ENCODE measurements around the gene MMD2. TPM values are rescaled to one million over a fixed set of nuclear protein-coding genes. Genes with fewer than 3 reads are reported as not detected.

Gene MMD2
- total RNA-seq, 1 experiment from 2014 or later, result not detected

GRCh38 chr7:4878336-4879335 is 80.4 kb downstream of the MMD2 start:
- ChIA-PET POLR2A (no interaction called here), CTCF (interaction anchor here (0.6 kb wide), 1 partner anchor 265 kb away, joined by 4 read pairs; no protein-coding TSS in a partner anchor)
- Mint-ChIP-seq H3K27me3 (ENCODE audit: low read depth) (peaks cover 12% of the 10 kb centered on the region; the same call in 1 of the 2 replicates), H3K4me3 (no peak overlapping the region), H3K36me3 (peaks cover 7% of the 10 kb centered on the region; the same call in 1 of the 2 replicates), H3K4me1 (peaks cover 9% of the 10 kb centered on the region), H3K9me3 (no peaks in the 10 kb centered on the region), H3K27ac (no peak overlapping the region)
- ATAC-seq (no peak), DNase-seq (ENCODE audit: low spot score) (no peak)
- TF ChIP-seq, protein P1, sequence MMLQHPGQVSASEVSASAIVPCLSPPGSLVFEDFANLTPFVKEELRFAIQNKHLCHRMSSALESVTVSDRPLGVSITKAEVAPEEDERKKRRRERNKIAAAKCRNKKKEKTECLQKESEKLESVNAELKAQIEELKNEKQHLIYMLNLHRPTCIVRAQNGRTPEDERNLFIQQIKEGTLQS (CRISPR knock-in tag; conservative IDR thresholded peaks at IDR 0.05), result no peak
- TF ChIP-seq CBFB (CRISPR knock-in tag; IDR thresholded peaks at IDR 0.05; ENCODE audit: low read depth) (no peak), SOX15 (CRISPR knock-in tag; IDR thresholded peaks at IDR 0.05) (no peak), GABPB1 (CRISPR knock-in tag; IDR thresholded peaks at IDR 0.05) (no peak), FOXP1 (CRISPR knock-in tag; IDR thresholded peaks at IDR 0.05; ENCODE audit: borderline replicate concordance) (no peak), ETV6 (CRISPR knock-in tag; IDR thresholded peaks at IDR 0.05) (no peak), ZNF317 (CRISPR knock-in tag; IDR thresholded peaks at IDR 0.05; ENCODE audit: borderline replicate concordance, low read depth) (no peak), ZNF396 (CRISPR knock-in tag; IDR thresholded peaks at IDR 0.05; ENCODE audit: borderline replicate concordance) (no peak), ZNF416 (CRISPR knock-in tag; IDR thresholded peaks at IDR 0.05) (no peak), RORB (CRISPR knock-in tag; IDR thresholded peaks at IDR 0.05) (no peak)
- TF ChIP-seq, protein P2, sequence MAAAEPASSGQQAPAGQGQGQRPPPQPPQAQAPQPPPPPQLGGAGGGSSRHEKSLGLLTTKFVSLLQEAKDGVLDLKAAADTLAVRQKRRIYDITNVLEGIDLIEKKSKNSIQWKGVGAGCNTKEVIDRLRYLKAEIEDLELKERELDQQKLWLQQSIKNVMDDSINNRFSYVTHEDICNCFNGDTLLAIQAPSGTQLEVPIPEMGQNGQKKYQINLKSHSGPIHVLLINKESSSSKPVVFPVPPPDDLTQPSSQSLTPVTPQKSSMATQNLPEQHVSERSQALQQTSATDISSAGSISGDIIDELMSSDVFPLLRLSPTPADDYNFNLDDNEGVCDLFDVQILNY (CRISPR knock-in tag; IDR thresholded peaks at IDR 0.05), result no peak
- TF ChIP-seq, protein P3, sequence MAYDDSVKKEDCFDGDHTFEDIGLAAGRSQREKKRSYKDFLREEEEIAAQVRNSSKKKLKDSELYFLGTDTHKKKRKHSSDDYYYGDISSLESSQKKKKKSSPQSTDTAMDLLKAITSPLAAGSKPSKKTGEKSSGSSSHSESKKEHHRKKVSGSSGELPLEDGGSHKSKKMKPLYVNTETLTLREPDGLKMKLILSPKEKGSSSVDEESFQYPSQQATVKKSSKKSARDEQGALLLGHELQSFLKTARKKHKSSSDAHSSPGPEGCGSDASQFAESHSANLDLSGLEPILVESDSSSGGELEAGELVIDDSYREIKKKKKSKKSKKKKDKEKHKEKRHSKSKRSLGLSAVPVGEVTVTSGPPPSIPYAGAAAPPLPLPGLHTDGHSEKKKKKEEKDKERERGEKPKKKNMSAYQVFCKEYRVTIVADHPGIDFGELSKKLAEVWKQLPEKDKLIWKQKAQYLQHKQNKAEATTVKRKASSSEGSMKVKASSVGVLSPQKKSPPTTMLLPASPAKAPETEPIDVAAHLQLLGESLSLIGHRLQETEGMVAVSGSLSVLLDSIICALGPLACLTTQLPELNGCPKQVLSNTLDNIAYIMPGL (CRISPR knock-in tag; IDR thresholded peaks at IDR 0.05), result no peak
- TF ChIP-seq, protein P4, sequence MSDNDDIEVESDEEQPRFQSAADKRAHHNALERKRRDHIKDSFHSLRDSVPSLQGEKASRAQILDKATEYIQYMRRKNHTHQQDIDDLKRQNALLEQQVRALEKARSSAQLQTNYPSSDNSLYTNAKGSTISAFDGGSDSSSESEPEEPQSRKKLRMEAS (CRISPR knock-in tag; IDR thresholded peaks at IDR 0.05), result no peak

GRCh38 chr7:4876586-4876985 is 82.4 kb downstream of the MMD2 start:
- H3K27ac Mint-ChIP-seq, result no peak overlapping the region
- ChIA-PET CTCF (interaction anchor here (1.1 kb wide), 1 partner anchor 25 kb away, joined by 3 read pairs; no protein-coding TSS in a partner anchor), POLR2A (no interaction called here)
- H3K4me1 Mint-ChIP-seq, result peaks cover 10% of the 10 kb centered on the region
- ATAC-seq, result no peak
- H3K9me3 Mint-ChIP-seq, result no peaks in the 10 kb centered on the region
- H3K36me3 Mint-ChIP-seq, result peaks cover 7% of the 10 kb centered on the region; the same call in 1 of the 2 replicates
- H3K27me3 Mint-ChIP-seq (ENCODE audit: low read depth), result peaks cover 2% of the 10 kb centered on the region; the same call in 1 of the 2 replicates
- H3K4me3 Mint-ChIP-seq, result no peak overlapping the region
- no peak for DNase-seq (ENCODE audit: low spot score)
- TF ChIP-seq, protein P1 (CRISPR knock-in tag; conservative IDR thresholded peaks at IDR 0.05), result no peak
- no peak for TF ChIP-seq FOXJ3 (CRISPR knock-in tag; IDR thresholded peaks at IDR 0.05; ENCODE audit: borderline replicate concordance)
- no peak for TF ChIP-seq SOX15 (CRISPR knock-in tag; IDR thresholded peaks at IDR 0.05)
- no peak for TF ChIP-seq NR3C1 (CRISPR knock-in tag; conservative IDR thresholded peaks at IDR 0.05; ENCODE audit: low read depth)
- no peak for TF ChIP-seq ZBTB21 (CRISPR knock-in tag; IDR thresholded peaks at IDR 0.05; ENCODE audit: borderline replicate concordance)
- no peak for TF ChIP-seq ERG (CRISPR knock-in tag; IDR thresholded peaks at IDR 0.05)
- no peak for TF ChIP-seq ELF4 (CRISPR knock-in tag; IDR thresholded peaks at IDR 0.05; ENCODE audit: low read depth)
- TF ChIP-seq, protein P5, sequence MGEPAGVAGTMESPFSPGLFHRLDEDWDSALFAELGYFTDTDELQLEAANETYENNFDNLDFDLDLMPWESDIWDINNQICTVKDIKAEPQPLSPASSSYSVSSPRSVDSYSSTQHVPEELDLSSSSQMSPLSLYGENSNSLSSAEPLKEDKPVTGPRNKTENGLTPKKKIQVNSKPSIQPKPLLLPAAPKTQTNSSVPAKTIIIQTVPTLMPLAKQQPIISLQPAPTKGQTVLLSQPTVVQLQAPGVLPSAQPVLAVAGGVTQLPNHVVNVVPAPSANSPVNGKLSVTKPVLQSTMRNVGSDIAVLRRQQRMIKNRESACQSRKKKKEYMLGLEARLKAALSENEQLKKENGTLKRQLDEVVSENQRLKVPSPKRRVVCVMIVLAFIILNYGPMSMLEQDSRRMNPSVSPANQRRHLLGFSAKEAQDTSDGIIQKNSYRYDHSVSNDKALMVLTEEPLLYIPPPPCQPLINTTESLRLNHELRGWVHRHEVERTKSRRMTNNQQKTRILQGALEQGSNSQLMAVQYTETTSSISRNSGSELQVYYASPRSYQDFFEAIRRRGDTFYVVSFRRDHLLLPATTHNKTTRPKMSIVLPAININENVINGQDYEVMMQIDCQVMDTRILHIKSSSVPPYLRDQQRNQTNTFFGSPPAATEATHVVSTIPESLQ (CRISPR knock-in tag; IDR thresholded peaks at IDR 0.05), result no peak
- TF ChIP-seq ETV6 (CRISPR knock-in tag; IDR thresholded peaks at IDR 0.05), result no peak
- no peak for TF ChIP-seq ZNF232 (CRISPR knock-in tag; IDR thresholded peaks at IDR 0.05)
- TF ChIP-seq, protein P4 (CRISPR knock-in tag; IDR thresholded peaks at IDR 0.05), result no peak
- no peak for TF ChIP-seq ZNF281 (CRISPR knock-in tag; IDR thresholded peaks at IDR 0.05)
- no peak for TF ChIP-seq JUN (CRISPR knock-in tag; IDR thresholded peaks at IDR 0.05)
- no peak for TF ChIP-seq ZNF423 (CRISPR knock-in tag; IDR thresholded peaks at IDR 0.05)

Data from WTC11 (cell line).